ENCODE measurements around the gene POU2F1.

- TF ChIP-seq CTCF (IDR thresholded peaks at IDR 0.05) (no peak), POLR2AphosphoS5 (IDR thresholded peaks at IDR 0.05) (no peak), POLR2A (IDR thresholded peaks at IDR 0.05) (no peak), EP300 (IDR thresholded peaks at IDR 0.05) (no peak)
These were observed 73.8 kb downstream of the POU2F1 start for GRCh38 chr1:167294528-167294927.

Measured in stomach (tissue), 4 donors.